NOMO-1 treated with dmso at 0.1 percent for 144 hours (cell line): Measurements from ENCODE around the gene TTC3.
"Not testable (repeated sequence)": the region's sequence is repeated elsewhere in the genome, so short reads cannot be mapped to it uniquely, and the experiment has no call there.

Experiments used
- DNase-seq: peaks from one replicate; lab custom pipeline; 2025; ENCODE audit not compliant: unreplicated experiment; lab: John Stamatoyannopoulos, UW

The TTC3 gene

GRCh38 chr21:37220981-37221664 lies 148.1 kb downstream of the TTC3 start:
- peak; percentile 89 for DNase-seq

GRCh38 chr21:37222248-37222647 lies 149.2 kb downstream of the TTC3 start:
- not testable (repeated sequence) for DNase-seq

DNA sequence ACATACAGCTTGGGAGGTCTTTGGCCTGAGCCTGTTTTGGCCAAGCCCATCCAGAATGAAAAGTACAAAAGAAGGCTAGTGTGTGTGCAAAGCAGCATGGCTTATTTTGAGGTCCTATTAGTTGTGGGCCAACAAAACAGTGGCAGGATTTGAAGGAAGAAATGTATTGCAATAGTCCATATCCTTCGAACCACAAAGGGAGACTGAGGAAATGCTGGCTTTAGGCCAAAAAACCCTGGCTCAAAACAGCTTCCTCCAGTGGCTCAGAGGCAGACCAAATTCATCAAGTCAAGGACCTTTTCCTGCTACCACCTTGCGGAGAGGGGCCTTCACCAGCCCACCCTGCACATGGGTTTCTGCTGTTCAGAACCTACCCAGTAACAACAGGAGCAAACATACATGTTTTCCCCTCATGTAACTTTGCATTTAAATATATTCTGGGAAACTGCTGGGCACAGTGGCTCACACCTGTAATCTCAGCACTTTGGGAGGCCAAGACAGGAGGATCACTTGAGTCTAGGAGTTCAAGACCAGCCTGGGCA lies 150.8 kb downstream of the TTC3 start:
- no peak for DNase-seq

- no peak for DNase-seq
Observed at GRCh38 chr21:37224861-37225839, 152.1 kb downstream of the TTC3 start.

GRCh38 chr21:37226041-37226920 lies 153.2 kb downstream of the TTC3 start:
- no peak for DNase-seq

GRCh38 chr21:37227071-37228002 lies 154.3 kb downstream of the TTC3 start:
- no peak for DNase-seq

GRCh38 chr21:37228003-37228400 lies 154.9 kb downstream of the TTC3 start:
- no peak for DNase-seq

- no peak for DNase-seq
Observed at GRCh38 chr21:37230632-37231248, 157.7 kb downstream of the TTC3 start.

DNA sequence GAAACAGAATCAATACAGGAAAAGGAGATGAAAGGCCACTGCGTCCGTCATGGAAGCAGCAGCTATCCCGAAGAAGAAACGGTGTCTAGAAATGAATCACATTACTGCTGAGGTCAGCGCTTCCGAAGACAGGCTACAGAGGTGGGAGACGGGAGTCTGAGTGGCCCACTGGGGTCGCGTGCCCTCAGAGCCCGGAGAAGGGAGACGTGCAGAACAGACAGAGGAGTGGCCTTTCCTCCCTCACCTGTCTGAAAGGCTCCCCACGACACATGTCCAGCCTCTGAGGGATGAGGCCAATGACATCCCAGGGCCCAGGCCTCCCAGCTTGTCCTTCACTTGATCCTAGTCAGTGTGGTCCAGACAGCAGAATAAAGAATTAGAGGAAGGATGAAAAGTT lies 158.2 kb downstream of the TTC3 start:
- DNase-seq, result no peak

DNA sequence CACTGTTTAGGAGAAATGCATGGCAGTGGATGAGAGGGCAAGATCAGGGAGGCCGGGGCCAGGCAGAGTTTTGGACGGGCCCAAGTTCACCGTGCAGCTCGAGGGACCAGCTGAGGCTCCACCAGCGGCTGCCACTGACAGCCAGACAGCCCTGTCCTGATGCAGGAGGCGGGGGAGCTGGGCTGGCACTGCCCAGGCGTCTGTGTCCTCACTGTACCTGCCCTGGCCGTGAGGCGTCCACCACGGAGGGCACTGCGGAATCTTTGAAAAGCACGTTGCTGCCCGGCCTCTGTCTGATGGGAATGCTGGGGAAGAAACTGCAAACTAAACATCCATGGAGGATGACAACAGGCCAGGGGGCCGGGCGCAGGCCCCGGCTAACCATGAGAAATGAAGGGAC lies 158.6 kb downstream of the TTC3 start:
- no peak for DNase-seq

GRCh38 chr21:37232274-37233018 lies 159.4 kb downstream of the TTC3 start:
- DNase-seq, result no peak

DNA sequence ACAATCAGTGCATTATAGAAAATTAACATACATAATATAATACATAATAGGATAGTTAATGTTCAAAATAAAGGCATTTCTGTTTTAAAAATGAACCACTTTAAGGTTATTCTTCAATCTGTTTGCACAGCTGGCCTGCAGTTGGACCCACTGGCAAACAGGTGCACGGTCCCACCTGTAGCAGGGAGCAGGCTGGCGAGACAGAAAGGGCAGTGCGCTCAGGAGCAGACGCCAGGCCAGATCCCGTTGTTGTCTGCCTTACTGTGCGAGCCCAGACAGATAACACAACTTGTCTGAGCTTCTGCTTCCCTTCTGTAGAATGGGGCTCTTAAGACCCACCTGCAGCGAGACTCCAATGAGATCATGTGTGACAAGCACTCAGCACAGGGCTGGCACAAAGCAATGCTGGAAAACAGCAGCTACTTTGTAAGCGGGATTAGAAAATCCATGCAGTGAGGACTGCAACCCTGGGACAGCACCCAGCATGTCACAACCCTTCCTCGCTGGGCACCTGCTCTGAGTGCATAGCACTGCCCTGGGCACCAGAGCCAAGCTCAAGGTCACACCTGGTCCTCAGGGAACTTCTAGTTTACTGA lies 160.6 kb downstream of the TTC3 start:
- DNase-seq, result no peak

DNA sequence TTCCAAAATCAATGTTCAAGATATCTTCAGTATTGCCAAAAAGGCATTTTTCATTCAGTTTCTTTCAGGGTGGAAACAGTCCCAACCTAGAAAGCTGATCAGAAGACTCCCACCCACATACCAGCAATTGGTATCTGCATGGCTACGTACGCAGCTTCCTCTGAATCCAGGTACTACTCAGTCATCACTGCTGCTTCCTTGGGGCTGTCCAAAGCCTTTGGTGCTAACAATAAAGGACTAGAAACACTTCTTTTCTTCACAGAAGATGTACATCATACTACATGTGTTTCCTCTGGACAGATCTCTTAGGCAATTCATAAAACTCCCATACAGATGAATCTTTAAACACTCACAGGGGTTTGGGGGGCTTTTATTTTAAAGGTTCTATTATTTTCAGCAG lies 164.3 kb downstream of the TTC3 start:
- no peak for DNase-seq

DNA sequence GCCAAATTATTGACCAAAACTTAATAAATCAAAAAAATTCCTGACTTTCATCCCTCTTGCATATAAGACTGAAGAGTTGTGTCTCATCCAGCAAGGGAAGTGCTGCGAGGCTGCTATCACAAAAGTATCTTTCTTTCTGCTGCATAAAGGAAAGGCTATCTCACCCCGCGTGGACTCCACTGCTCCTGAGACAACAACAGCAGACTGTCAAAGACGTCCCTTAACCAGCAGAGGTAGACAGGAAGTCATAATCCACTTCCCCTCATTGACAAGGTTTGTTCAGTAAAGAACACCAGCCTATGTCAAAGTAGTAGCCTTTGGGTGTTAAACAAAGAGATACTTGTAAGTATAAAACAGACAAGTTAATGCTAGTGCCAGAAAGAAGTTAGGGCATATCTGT lies 164.7 kb downstream of the TTC3 start:
- DNase-seq, result no peak

GRCh38 chr21:37240978-37241377 lies 167.9 kb downstream of the TTC3 start:
- no peak for DNase-seq

GRCh38 chr21:37241426-37241825 lies 168.4 kb downstream of the TTC3 start:
- DNase-seq, result no peak

DNA sequence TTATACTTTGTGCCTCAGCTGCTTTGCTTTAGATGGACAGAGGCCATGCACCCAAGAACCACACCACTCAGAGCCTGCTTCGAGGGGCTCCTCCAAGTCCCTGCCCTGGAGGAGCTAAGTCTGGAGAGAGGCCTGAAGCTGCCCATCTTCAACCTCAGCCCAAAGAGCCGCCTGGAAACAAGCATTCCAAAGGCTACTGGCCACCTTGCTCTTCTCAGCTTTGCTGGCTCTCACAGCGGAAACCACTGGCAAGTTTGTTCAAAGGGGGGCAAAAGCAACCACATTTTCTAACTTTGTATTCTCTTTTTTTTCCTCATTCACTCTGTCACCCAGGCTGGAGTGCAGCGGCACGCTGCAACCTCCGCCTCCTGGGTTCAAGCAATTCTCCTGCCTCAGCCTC lies 170.9 kb downstream of the TTC3 start:
- no peak for DNase-seq

GRCh38 chr21:37244501-37245095 lies 171.5 kb downstream of the TTC3 start:
- no peak for DNase-seq
